ENCODE data around the gene ZYX. TPM values are rescaled to one million over a fixed set of nuclear protein-coding genes. Genes with fewer than 3 reads are reported as not detected.

The ZYX gene
- total RNA-seq, 4 donors from 2014 or later = 111 to 389 (median 146) TPM

DNA sequence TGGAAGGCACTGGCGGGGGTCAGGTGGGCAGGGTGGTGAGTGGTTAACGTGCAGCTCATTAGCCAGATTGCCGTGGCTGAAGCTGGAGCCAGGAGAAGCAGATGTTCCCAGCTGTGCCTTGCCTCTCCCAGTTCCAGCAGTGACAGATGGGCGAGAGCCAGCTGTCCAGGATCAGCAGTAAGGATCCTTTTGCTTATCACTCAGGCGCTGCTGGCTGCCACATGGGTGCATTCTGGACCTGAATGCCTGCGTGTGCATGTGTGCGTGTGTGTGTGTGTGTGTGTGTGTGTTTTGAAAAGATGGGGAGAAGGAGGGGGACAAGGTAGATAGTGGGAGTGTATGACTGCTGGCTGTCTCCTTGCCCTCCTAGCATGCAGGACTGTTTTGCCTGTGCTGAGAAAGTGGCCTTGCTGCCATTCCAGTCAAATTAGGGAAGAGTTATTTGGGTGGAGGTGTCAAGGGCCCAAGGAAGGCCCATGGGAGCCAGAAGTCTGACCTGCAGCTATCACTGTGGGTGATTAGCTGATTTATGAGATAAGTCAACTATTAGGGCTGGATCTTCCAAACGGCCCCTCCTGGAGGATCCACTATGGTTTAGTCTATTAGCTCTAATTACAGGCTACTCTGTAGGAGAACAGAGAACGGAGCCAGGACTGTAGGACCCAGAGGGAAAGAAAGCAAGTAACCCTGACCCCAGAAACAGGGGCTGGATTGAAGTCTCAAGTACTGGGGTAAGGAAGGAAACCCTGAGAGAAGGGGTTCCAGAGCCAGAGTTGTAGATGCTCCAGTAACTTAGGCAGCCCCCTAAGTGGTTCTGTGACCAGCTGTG is 24.2 kb downstream of the ZYX start:
- Histone ChIP-seq H3K27me3 (peaks cover 4% of the 10 kb centered on the region), H3K36me3 (no peaks in the 10 kb centered on the region), H3K27ac (peak overlapping the region in 1 of 4 donors; percentile 22), H3K4me1 (peaks cover 0 to 24% (median 12%) of the 10 kb centered on the region in 3 donors), H3K4me3 (no peak overlapping the region), H3K9me3 (no peaks in the 10 kb centered on the region)
- WGBS, 2 donors (ENCODE audit: low coverage in 1 of 2) = 32 to 36% methylated on average over 2 to 5 of the region's 9 CpGs
- TF ChIP-seq, protein P1, sequence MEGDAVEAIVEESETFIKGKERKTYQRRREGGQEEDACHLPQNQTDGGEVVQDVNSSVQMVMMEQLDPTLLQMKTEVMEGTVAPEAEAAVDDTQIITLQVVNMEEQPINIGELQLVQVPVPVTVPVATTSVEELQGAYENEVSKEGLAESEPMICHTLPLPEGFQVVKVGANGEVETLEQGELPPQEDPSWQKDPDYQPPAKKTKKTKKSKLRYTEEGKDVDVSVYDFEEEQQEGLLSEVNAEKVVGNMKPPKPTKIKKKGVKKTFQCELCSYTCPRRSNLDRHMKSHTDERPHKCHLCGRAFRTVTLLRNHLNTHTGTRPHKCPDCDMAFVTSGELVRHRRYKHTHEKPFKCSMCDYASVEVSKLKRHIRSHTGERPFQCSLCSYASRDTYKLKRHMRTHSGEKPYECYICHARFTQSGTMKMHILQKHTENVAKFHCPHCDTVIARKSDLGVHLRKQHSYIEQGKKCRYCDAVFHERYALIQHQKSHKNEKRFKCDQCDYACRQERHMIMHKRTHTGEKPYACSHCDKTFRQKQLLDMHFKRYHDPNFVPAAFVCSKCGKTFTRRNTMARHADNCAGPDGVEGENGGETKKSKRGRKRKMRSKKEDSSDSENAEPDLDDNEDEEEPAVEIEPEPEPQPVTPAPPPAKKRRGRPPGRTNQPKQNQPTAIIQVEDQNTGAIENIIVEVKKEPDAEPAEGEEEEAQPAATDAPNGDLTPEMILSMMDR (IDR thresholded peaks at IDR 0.05) = no peak
- TF ChIP-seq POLR2AphosphoS5 (IDR thresholded peaks at IDR 0.05) (peak; percentile 47), POLR2A (IDR thresholded peaks at IDR 0.05) (no peak)
- peak; percentile 65 for ATAC-seq

GRCh38 chr7:143406002-143406357 is 24.8 kb downstream of the ZYX start:
- TF ChIP-seq EP300 (IDR thresholded peaks at IDR 0.05) = no peak
- TF ChIP-seq, protein P1 (IDR thresholded peaks at IDR 0.05) = no peak
- no peak for TF ChIP-seq POLR2A (IDR thresholded peaks at IDR 0.05)
- TF ChIP-seq POLR2AphosphoS5 (IDR thresholded peaks at IDR 0.05) = no peak
- no peak for ATAC-seq
- H3K4me3 ChIP-seq = no peak overlapping the region
- peaks cover 0 to 24% (median 12%) of the 10 kb centered on the region in 3 donors for H3K4me1 ChIP-seq
- no peaks in the 10 kb centered on the region for H3K36me3 ChIP-seq
- no peaks in the 10 kb centered on the region for H3K9me3 ChIP-seq
- H3K27me3 ChIP-seq = peaks cover 4% of the 10 kb centered on the region
- WGBS, 2 donors (ENCODE audit: low coverage in 1 of 2) = 81 to 87% methylated on average over 3 of the region's 3 CpGs
- H3K27ac ChIP-seq = no peak overlapping the region

DNA sequence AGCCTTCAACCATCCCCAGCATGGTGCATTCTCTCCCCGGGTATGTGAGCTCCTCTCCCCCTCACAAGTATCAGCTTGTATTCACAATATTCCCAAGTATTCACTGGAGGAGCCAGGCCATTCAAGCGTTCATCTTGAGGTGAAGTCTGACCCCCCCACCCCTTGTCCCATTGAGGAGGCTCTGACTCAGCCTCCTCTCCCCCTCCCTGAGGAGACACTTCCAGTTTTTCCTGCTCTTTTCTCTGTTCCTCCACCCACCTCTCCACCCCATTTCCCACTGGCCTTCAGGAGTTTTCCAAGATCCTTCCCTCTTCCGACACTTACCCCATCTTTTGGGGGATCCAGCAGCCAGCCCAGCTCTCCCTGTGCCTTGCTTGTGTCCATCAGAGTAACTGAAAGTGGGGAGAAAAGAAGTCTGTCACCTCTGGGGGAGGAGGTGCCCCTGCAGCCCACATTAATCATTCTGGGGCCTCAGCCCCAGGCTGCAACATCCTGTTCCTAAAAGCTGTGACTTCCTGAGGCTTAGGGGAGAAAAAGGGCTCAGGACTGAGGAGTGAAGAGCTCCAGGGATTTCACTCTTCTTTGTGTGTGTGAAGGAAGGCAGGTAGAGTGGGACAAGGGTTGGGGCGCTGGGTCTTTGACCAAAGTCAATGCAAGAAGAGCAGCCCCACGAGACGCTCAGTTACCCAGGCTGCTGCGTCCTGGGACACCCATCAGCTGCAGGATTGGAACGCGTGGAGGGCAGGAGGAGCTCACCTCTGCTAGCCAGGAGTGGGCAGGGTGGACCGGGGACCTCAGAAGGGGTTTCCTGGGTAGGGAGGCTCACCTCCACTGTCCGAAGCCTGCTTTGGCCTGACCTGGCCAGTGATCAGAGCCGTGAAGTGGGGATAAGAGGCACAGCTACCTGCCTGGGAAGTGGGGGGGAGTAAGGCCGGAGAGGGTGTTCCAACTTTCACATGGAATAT is 26.4 kb downstream of the ZYX start:
- ATAC-seq = no peak
- Histone ChIP-seq H3K27me3 (peaks cover 4% of the 10 kb centered on the region), H3K4me3 (no peak overlapping the region), H3K36me3 (no peaks in the 10 kb centered on the region), H3K9me3 (no peaks in the 10 kb centered on the region), H3K4me1 (peaks cover 0 to 29% (median 12%) of the 10 kb centered on the region in 3 donors), H3K27ac (no peak overlapping the region)
- no peak for TF ChIP-seq EP300 (IDR thresholded peaks at IDR 0.05)
- no peak for TF ChIP-seq POLR2A (IDR thresholded peaks at IDR 0.05)
- TF ChIP-seq POLR2AphosphoS5 (IDR thresholded peaks at IDR 0.05) = no peak
- TF ChIP-seq, protein P1 (IDR thresholded peaks at IDR 0.05) = no peak
- WGBS, 2 donors (ENCODE audit: low coverage in 1 of 2) = 67 to 71% methylated on average over 9 to 11 of the region's 13 CpGs

- Histone ChIP-seq H3K36me3 (no peaks in the 10 kb centered on the region), H3K27ac (no peak overlapping the region), H3K4me1 (peaks cover 0 to 29% (median 12%) of the 10 kb centered on the region in 3 donors), H3K9me3 (no peaks in the 10 kb centered on the region), H3K27me3 (peaks cover 9% of the 10 kb centered on the region), H3K4me3 (peak overlapping the region in 1 of 2 donors; percentile 19)
- no peak for ATAC-seq
- TF ChIP-seq EP300 (IDR thresholded peaks at IDR 0.05) = no peak
- TF ChIP-seq POLR2AphosphoS5 (IDR thresholded peaks at IDR 0.05) = no peak
- no peak for TF ChIP-seq POLR2A (IDR thresholded peaks at IDR 0.05)
- TF ChIP-seq, protein P1 (IDR thresholded peaks at IDR 0.05) = no peak
- no CpG with 5 or more reads among the region's 20 CpGs for WGBS, 2 donors (ENCODE audit: low coverage in 1 of 2)
Observed at GRCh38 chr7:143408252-143408685, 27.1 kb downstream of the ZYX start.

Data from gastroesophageal sphincter (tissue), 4 donors.